HCT116 (cell line): Measurements from ENCODE around the gene UVRAG. TPM values are rescaled to one million over a fixed set of nuclear protein-coding genes. Genes with fewer than 3 reads are reported as not detected.

Experiments used
- ATAC-seq: fragments of 200-7000 bp; cut with Tn5 transposase; 2 replicates; pipeline ENCODE4 v1.9.1; 2020; ENCODE audit warnings: mild to moderate bottlenecking, moderate library complexity
- BruUV-seq: library from RNA; stranded (reverse); fragments of 400-500 nt; replicated peaks from 2 replicates; lab custom pipeline; 2021; lab: Mats Ljungman, UMichigan
- CTCF ChIA-PET: fragments of 300-600 bp; sonication (Branson Sonifier 250); formaldehyde crosslinking; loops from one replicate; lab custom pipeline; 2021; ENCODE audit warnings: antibody characterized with exemption; lab: Charles Lee
- POLR2A ChIA-PET: fragments of 300-600, 350-600 bp; sonication (Branson Sonifier 250); formaldehyde crosslinking; loops from one replicate; lab custom pipeline; 2021; ENCODE audit warnings: antibody characterized with exemption; lab: Charles Lee
- RAD21 ChIA-PET, 2 experiments: fragments of 300-600 bp; sonication (Branson Sonifier 250); formaldehyde crosslinking; loops; one replicate each; lab custom pipeline; 2023; ENCODE audit warnings: low total read pairs in 2 of 2; ENCODE audit not compliant: uncharacterized antibody in 2 of 2, unreplicated experiment in 2 of 2, low non-redundant PET in 1 of 2; lab: Charles Lee
- DNase-seq: peaks from one replicate; pipeline ENCODE4 v3.0.0-alpha.2; 2010; ENCODE audit warnings: low read depth, low spot score
- H2AFZ ChIP-seq: fragments of 200-600 bp; shearing (Covaris generic), sonication (generic); 2 replicates; pipeline ENCODE4 v1.6.1; 2017; ENCODE audit warnings: low read depth, mixed run types, mixed read lengths, antibody characterized with exemption, low read length; ENCODE audit not compliant: poor library complexity, severe bottlenecking
- H3K27ac ChIP-seq: 2 replicates; pipeline ENCODE4 v1.5.1; 2012; ENCODE audit warnings: low read depth, low read length
- H3K27me3 ChIP-seq: fragments of 200-600 bp; sonication (generic); 2 replicates; pipeline ENCODE4 v1.6.1; 2016; ENCODE audit warnings: mixed run types, low read length, mixed read lengths; ENCODE audit not compliant: insufficient read depth
- H3K36me3 ChIP-seq, 2 experiments: fragments of 200-500 bp in 1 of 2; fragments of 200-600 bp in 1 of 2; sonication (Bioruptor generic) in 1 of 2; sonication (generic) in 1 of 2; 2 replicates each; pipeline versions ENCODE4 v1.5.1 to v1.6.1; 2014 to 2016; ENCODE audit warnings: low read length in 2 of 2, inconsistent platforms in 1 of 2, mixed read lengths in 1 of 2, mixed run types in 1 of 2; ENCODE audit not compliant: insufficient read depth in 2 of 2, control insufficient read depth in 1 of 2
- H3K4me1 ChIP-seq, 2 experiments: fragments of 200-600 bp in 1 of 2; sonication (generic) in 1 of 2; 2 replicates each; pipeline versions ENCODE4 v1.5.1 to v1.6.1; 2012 to 2017; ENCODE audit warnings: low read length in 2 of 2, inconsistent platforms in 1 of 2, mild to moderate bottlenecking in 1 of 2, mixed read lengths in 1 of 2, mixed run types in 1 of 2, moderate library complexity in 1 of 2; ENCODE audit not compliant: insufficient read depth in 2 of 2, control insufficient read depth in 1 of 2
- H3K4me2 ChIP-seq: fragments of 200-600 bp; sonication (generic); 2 replicates; pipeline ENCODE4 v1.6.1; 2017; ENCODE audit warnings: mixed run types, low read length, mixed read lengths
- H3K4me3 ChIP-seq, 2 experiments: fragments of 200-600 bp in 1 of 2; sonication (generic) in 1 of 2; replicated peaks in 1 of 2; 2 replicates each; pipeline ENCODE4 v1.5.1; 2011 to 2016; ENCODE audit warnings: low read length in 2 of 2, control low read depth in 1 of 2, low read depth in 1 of 2, mild to moderate bottlenecking in 1 of 2, mixed read lengths in 1 of 2, mixed run types in 1 of 2
- H3K79me2 ChIP-seq: fragments of 200-600 bp; sonication (generic); 2 replicates; pipeline ENCODE4 v1.6.1; 2017; ENCODE audit warnings: mild to moderate bottlenecking, mixed run types, low read length, moderate library complexity, mixed read lengths; ENCODE audit not compliant: insufficient read depth
- H3K9ac ChIP-seq: fragments of 200-600 bp; sonication (generic); 2 replicates; pipeline ENCODE4 v1.6.1; 2016; ENCODE audit warnings: low read length, mixed read lengths
- H3K9me2 ChIP-seq: fragments of 200-600 bp; sonication (generic), shearing (Covaris generic); 2 replicates; pipeline ENCODE4 v1.6.1; 2017; ENCODE audit warnings: mixed run types, mild to moderate bottlenecking, moderate library complexity; ENCODE audit not compliant: insufficient read depth
- H3K9me3 ChIP-seq, 2 experiments: fragments of 200-500 bp in 1 of 2; fragments of 200-600 bp in 1 of 2; sonication (Bioruptor generic) in 1 of 2; sonication (generic) in 1 of 2; 2 replicates each; pipeline ENCODE4 v1.6.1; 2014 to 2017; ENCODE audit warnings: low read length in 2 of 2, mixed read lengths in 2 of 2, inconsistent platforms in 1 of 2, low read depth in 1 of 2, mild to moderate bottlenecking in 1 of 2, mixed run types in 1 of 2, moderate library complexity in 1 of 2; ENCODE audit not compliant: control insufficient read depth in 1 of 2, insufficient read depth in 1 of 2
- H4K20me1 ChIP-seq: fragments of 200-600 bp; sonication (generic), shearing (Covaris generic); 2 replicates; pipeline ENCODE4 v1.6.1; 2017; ENCODE audit warnings: mixed run types, mild to moderate bottlenecking, moderate library complexity; ENCODE audit not compliant: insufficient read depth
- ATF3 ChIP-seq: IDR thresholded peaks from 2 replicates; pipeline ENCODE4 v1.6.1; 2012
- CBX3 ChIP-seq: IDR thresholded peaks from 2 replicates; pipeline ENCODE4 v1.6.1; 2012; ENCODE audit warnings: low read depth
- CEBPB ChIP-seq: IDR thresholded peaks from 2 replicates; pipeline ENCODE4 v1.6.1; 2012; ENCODE audit warnings: low read depth
- CTCF ChIP-seq, 3 experiments: fragments of 200-600 bp in 1 of 3; sonication (generic) in 1 of 3; IDR thresholded peaks in 2 of 3; conservative IDR thresholded peaks in 1 of 3; 2 replicates each; pipeline ENCODE4 v1.5.1; 2012 to 2017; ENCODE audit warnings: low read depth in 2 of 3, low read length in 2 of 3, antibody characterized with exemption in 1 of 3, borderline replicate concordance in 1 of 3, control low read depth in 1 of 3, mild to moderate bottlenecking in 1 of 3, mixed read lengths in 1 of 3, mixed run types in 1 of 3, moderate library complexity in 1 of 3; ENCODE audit not compliant: insufficient read depth in 1 of 3
- MAX ChIP-seq: IDR thresholded peaks from 2 replicates; pipeline ENCODE4 v1.6.1; 2012
- POLR2A ChIP-seq: IDR thresholded peaks from 2 replicates; pipeline ENCODE4 v1.7.0; 2011; ENCODE audit warnings: borderline replicate concordance; ENCODE audit not compliant: insufficient read depth, insufficient read length; ENCODE audit errors: extremely low read depth
- REST ChIP-seq: IDR thresholded peaks from 2 replicates; pipeline ENCODE4 v1.6.1; 2012; ENCODE audit warnings: low read depth
- SRF ChIP-seq: IDR thresholded peaks from 2 replicates; pipeline ENCODE4 v1.6.1; 2012; ENCODE audit warnings: low read depth
- ZBTB33 ChIP-seq: IDR thresholded peaks from 2 replicates; pipeline ENCODE4 v1.6.1; 2011; ENCODE audit warnings: mild to moderate bottlenecking, low read length, moderate library complexity; ENCODE audit not compliant: insufficient replicate concordance; ENCODE audit errors: extremely low read depth
- ZNF274 ChIP-seq: fragments of 200-500 bp; sonication (Bioruptor generic); IDR thresholded peaks from 2 replicates; pipeline ENCODE4 v1.6.1; 2014; ENCODE audit warnings: mild to moderate bottlenecking, low read depth, low read length, inconsistent platforms
- intact Hi-C: fragments of 100-400 bp; cut with micrococcal nuclease; formaldehyde crosslinking; loops from 2 replicates; pipeline ENCODE4 v1.10.0; 2022
- total RNA-seq: library from RNA; stranded (reverse); gene quantifications from one replicate; pipeline ENCODE4 v1.2.1, GENCODE V29; 2021; ENCODE audit not compliant: unreplicated experiment

The UVRAG gene
- total RNA-seq, 1 experiment from 2014 or later, result 12.3 TPM

GRCh38 chr11:75981546-75981945 lies 166.5 kb downstream of the UVRAG start:
- no peak for DNase-seq
- Histone ChIP-seq H3K4me1 (peaks cover 0 to under 1% of the 10 kb centered on the region in 2 experiments; a peak in 1 of 4 replicates), H4K20me1 (no peaks in the 10 kb centered on the region), H3K36me3 (no peaks in the 10 kb centered on the region), H3K4me3 (no peak overlapping the region), H3K27ac (no peak overlapping the region), H2AFZ (no peak overlapping the region), H3K79me2 (no peaks in the 10 kb centered on the region), H3K27me3 (no peaks in the 10 kb centered on the region), H3K4me2 (no peak overlapping the region), H3K9me3 (no peaks in the 10 kb centered on the region), H3K9me2 (no peaks in the 10 kb centered on the region), H3K9ac (no peak overlapping the region)
- intact Hi-C loops, result no loop called here
- no peak for ATAC-seq
- ChIA-PET CTCF (no interaction called here), RAD21 (no interaction called here), POLR2A (no interaction called here)
- no TSS peak for BruUV-seq
- TF ChIP-seq REST, result no peak
- TF ChIP-seq SRF, result no peak
- no peak for TF ChIP-seq CEBPB
- no peak for TF ChIP-seq ZBTB33
- TF ChIP-seq ZNF274, result no peak
- TF ChIP-seq CBX3, result no peak
- TF ChIP-seq CTCF (IDR thresholded peaks at IDR 0.05 in 2 of 3, conservative IDR thresholded peaks at IDR 0.05 in 1 of 3; ENCODE audit: borderline replicate concordance in 1 of 3, insufficient read depth in 1 of 3, low read depth in 2 of 3, low read length in 2 of 3), result no peak
- TF ChIP-seq POLR2A, result no peak
- no peak for TF ChIP-seq ATF3
- TF ChIP-seq MAX, result no peak
